HL-60 (cell line): Measurements from ENCODE around the gene NRCAM.

Experiments used
- CTCF ChIP-seq: IDR thresholded peaks from one replicate; pipeline ENCODE4 v1.5.1; 2011; ENCODE audit warnings: low read length, control low read depth, inconsistent platforms; ENCODE audit not compliant: insufficient read depth
- GABPA ChIP-seq: IDR thresholded peaks from 2 replicates; pipeline ENCODE4 v1.6.1; 2012; ENCODE audit warnings: low read depth
- POLR2AphosphoS5 ChIP-seq: IDR thresholded peaks from 2 replicates; pipeline ENCODE4 v1.6.1; 2012; ENCODE audit warnings: low read depth
- REST ChIP-seq: IDR thresholded peaks from 2 replicates; pipeline ENCODE4 v1.6.1; 2012; ENCODE audit warnings: low read depth; ENCODE audit not compliant: insufficient replicate concordance

- TF ChIP-seq CTCF (no peak), GABPA (no peak), POLR2AphosphoS5 (no peak), REST (no peak)
Observed at GRCh38 chr7:108328174-108328651, 128.0 kb downstream of the NRCAM start.
